ENCODE data around the gene TTC7B.

TTC7B gene

GRCh38 chr14:90611936-90612335, 204.3 kb downstream of the TTC7B start:
- Histone ChIP-seq H3K9ac (ENCODE audit: insufficient read length, low read depth) (no peak overlapping the region), H3K27me3 (ENCODE audit: insufficient read depth, insufficient read length) (no peaks in the 10 kb centered on the region)

GRCh38 chr14:90611501-90611900, 204.7 kb downstream of the TTC7B start:
- H3K36me3 ChIP-seq (ENCODE audit: insufficient read depth, insufficient read length, low read length), result peaks cover 2% of the 10 kb centered on the region
- H3K9me3 ChIP-seq (ENCODE audit: insufficient read depth, low read length), result no peaks in the 10 kb centered on the region
- DNase-seq (ENCODE audit: low read depth, low spot score), result no peak
- peaks cover 7% of the 10 kb centered on the region for H3K4me1 ChIP-seq (ENCODE audit: insufficient read depth, insufficient read length)
- no peaks in the 10 kb centered on the region for H3K27me3 ChIP-seq (ENCODE audit: insufficient read depth, insufficient read length)
- H3K9ac ChIP-seq (ENCODE audit: insufficient read length, low read depth), result no peak overlapping the region
- no peak overlapping the region for H3K4me3 ChIP-seq (ENCODE audit: insufficient read length, low read depth)
- TF ChIP-seq YY1 (IDR thresholded peaks at IDR 0.05; ENCODE audit: insufficient read depth, insufficient read length) (no peak), ZNF274 (IDR thresholded peaks at IDR 0.05; ENCODE audit: low read depth, low read length) (no peak), SUZ12 (IDR thresholded peaks at IDR 0.05; ENCODE audit: extremely low read depth, insufficient read depth, insufficient read length) (no peak)

More at GRCh38 chr14:90611936-90612335, 204.3 kb downstream of the TTC7B start:
- H3K9me3 ChIP-seq (ENCODE audit: insufficient read depth, low read length), result no peaks in the 10 kb centered on the region
- TF ChIP-seq YY1 (IDR thresholded peaks at IDR 0.05; ENCODE audit: insufficient read depth, insufficient read length) (no peak), SUZ12 (IDR thresholded peaks at IDR 0.05; ENCODE audit: extremely low read depth, insufficient read depth, insufficient read length) (no peak), ZNF274 (IDR thresholded peaks at IDR 0.05; ENCODE audit: low read depth, low read length) (no peak)
- H3K4me3 ChIP-seq (ENCODE audit: insufficient read length, low read depth), result no peak overlapping the region
- H3K4me1 ChIP-seq (ENCODE audit: insufficient read depth, insufficient read length), result peaks cover 7% of the 10 kb centered on the region
- DNase-seq (ENCODE audit: low read depth, low spot score), result no peak
- H3K36me3 ChIP-seq (ENCODE audit: insufficient read depth, insufficient read length, low read length), result peaks cover 2% of the 10 kb centered on the region

GRCh38 chr14:90610346-90611040, 205.7 kb downstream of the TTC7B start:
- no peak overlapping the region for H3K9ac ChIP-seq (ENCODE audit: insufficient read length, low read depth)
- no peak overlapping the region for H3K4me3 ChIP-seq (ENCODE audit: insufficient read length, low read depth)
- H3K36me3 ChIP-seq (ENCODE audit: insufficient read depth, insufficient read length, low read length), result peaks cover 2% of the 10 kb centered on the region
- TF ChIP-seq ZNF274 (IDR thresholded peaks at IDR 0.05; ENCODE audit: low read depth, low read length), result no peak
- TF ChIP-seq SUZ12 (IDR thresholded peaks at IDR 0.05; ENCODE audit: extremely low read depth, insufficient read depth, insufficient read length), result no peak
- TF ChIP-seq YY1 (IDR thresholded peaks at IDR 0.05; ENCODE audit: insufficient read depth, insufficient read length), result no peak
- no peaks in the 10 kb centered on the region for H3K27me3 ChIP-seq (ENCODE audit: insufficient read depth, insufficient read length)
- no peak for DNase-seq (ENCODE audit: low read depth, low spot score)
- peaks cover 7% of the 10 kb centered on the region for H3K4me1 ChIP-seq (ENCODE audit: insufficient read depth, insufficient read length)
- H3K9me3 ChIP-seq (ENCODE audit: insufficient read depth, low read length), result no peaks in the 10 kb centered on the region

GRCh38 chr14:90609376-90609775, 206.9 kb downstream of the TTC7B start:
- H3K4me1 ChIP-seq (ENCODE audit: insufficient read depth, insufficient read length), result peaks cover 7% of the 10 kb centered on the region
- TF ChIP-seq ZNF274 (IDR thresholded peaks at IDR 0.05; ENCODE audit: low read depth, low read length) (no peak), YY1 (IDR thresholded peaks at IDR 0.05; ENCODE audit: insufficient read depth, insufficient read length) (no peak), SUZ12 (IDR thresholded peaks at IDR 0.05; ENCODE audit: extremely low read depth, insufficient read depth, insufficient read length) (no peak)
- H3K27me3 ChIP-seq (ENCODE audit: insufficient read depth, insufficient read length), result no peaks in the 10 kb centered on the region
- no peak for DNase-seq (ENCODE audit: low read depth, low spot score)
- H3K9me3 ChIP-seq (ENCODE audit: insufficient read depth, low read length), result no peaks in the 10 kb centered on the region
- H3K4me3 ChIP-seq (ENCODE audit: insufficient read length, low read depth), result no peak overlapping the region
- peaks cover 2% of the 10 kb centered on the region for H3K36me3 ChIP-seq (ENCODE audit: insufficient read depth, insufficient read length, low read length)
- no peak overlapping the region for H3K9ac ChIP-seq (ENCODE audit: insufficient read length, low read depth)

GRCh38 chr14:90608929-90609341, 207.3 kb downstream of the TTC7B start:
- no peak overlapping the region for H3K9ac ChIP-seq (ENCODE audit: insufficient read length, low read depth)
- peaks cover 2% of the 10 kb centered on the region for H3K36me3 ChIP-seq (ENCODE audit: insufficient read depth, insufficient read length, low read length)
- H3K27me3 ChIP-seq (ENCODE audit: insufficient read depth, insufficient read length), result no peaks in the 10 kb centered on the region
- peaks cover 7% of the 10 kb centered on the region for H3K4me1 ChIP-seq (ENCODE audit: insufficient read depth, insufficient read length)
- no peak for DNase-seq (ENCODE audit: low read depth, low spot score)
- TF ChIP-seq YY1 (IDR thresholded peaks at IDR 0.05; ENCODE audit: insufficient read depth, insufficient read length) (no peak), ZNF274 (IDR thresholded peaks at IDR 0.05; ENCODE audit: low read depth, low read length) (no peak), SUZ12 (IDR thresholded peaks at IDR 0.05; ENCODE audit: extremely low read depth, insufficient read depth, insufficient read length) (no peak)
- no peak overlapping the region for H3K4me3 ChIP-seq (ENCODE audit: insufficient read length, low read depth)
- no peaks in the 10 kb centered on the region for H3K9me3 ChIP-seq (ENCODE audit: insufficient read depth, low read length)

- peaks cover 7% of the 10 kb centered on the region for H3K4me1 ChIP-seq (ENCODE audit: insufficient read depth, insufficient read length)
- H3K9me3 ChIP-seq (ENCODE audit: insufficient read depth, low read length), result no peaks in the 10 kb centered on the region
- no peak overlapping the region for H3K9ac ChIP-seq (ENCODE audit: insufficient read length, low read depth)
- no peaks in the 10 kb centered on the region for H3K27me3 ChIP-seq (ENCODE audit: insufficient read depth, insufficient read length)
- no peak for TF ChIP-seq SUZ12 (IDR thresholded peaks at IDR 0.05; ENCODE audit: extremely low read depth, insufficient read depth, insufficient read length)
- no peak for TF ChIP-seq YY1 (IDR thresholded peaks at IDR 0.05; ENCODE audit: insufficient read depth, insufficient read length)
- TF ChIP-seq ZNF274 (IDR thresholded peaks at IDR 0.05; ENCODE audit: low read depth, low read length), result no peak
- no peaks in the 10 kb centered on the region for H3K36me3 ChIP-seq (ENCODE audit: insufficient read depth, insufficient read length, low read length)
- no peak overlapping the region for H3K4me3 ChIP-seq (ENCODE audit: insufficient read length, low read depth)
- DNase-seq (ENCODE audit: low read depth, low spot score), result no peak
Observed at GRCh38 chr14:90608281-90608680, 207.9 kb downstream of the TTC7B start.

- Histone ChIP-seq H3K36me3 (ENCODE audit: insufficient read depth, insufficient read length, low read length) (no peaks in the 10 kb centered on the region), H3K9ac (ENCODE audit: insufficient read length, low read depth) (no peak overlapping the region), H3K9me3 (ENCODE audit: insufficient read depth, low read length) (no peaks in the 10 kb centered on the region), H3K4me3 (ENCODE audit: insufficient read length, low read depth) (no peak overlapping the region), H3K4me1 (ENCODE audit: insufficient read depth, insufficient read length) (peaks cover 7% of the 10 kb centered on the region), H3K27me3 (ENCODE audit: insufficient read depth, insufficient read length) (no peaks in the 10 kb centered on the region)
- TF ChIP-seq YY1 (IDR thresholded peaks at IDR 0.05; ENCODE audit: insufficient read depth, insufficient read length) (no peak), ZNF274 (IDR thresholded peaks at IDR 0.05; ENCODE audit: low read depth, low read length) (no peak), SUZ12 (IDR thresholded peaks at IDR 0.05; ENCODE audit: extremely low read depth, insufficient read depth, insufficient read length) (no peak)
- DNase-seq (ENCODE audit: low read depth, low spot score), result no peak
Observed at GRCh38 chr14:90607141-90607540, 209.1 kb downstream of the TTC7B start.

Measured in NT2/D1 (cell line).